ENCODE data around the gene SERPIND1. TPM values are rescaled to one million over a fixed set of nuclear protein-coding genes. Genes with fewer than 3 reads are reported as not detected.

Gene SERPIND1
- total RNA-seq, 1 donor from 2014 or later = not detected

GRCh38 chr22:20792966-20793728, 19.2 kb downstream of the SERPIND1 start:
- Histone ChIP-seq H3K9ac (ENCODE audit: low read length) (no peak overlapping the region), H3K4me1 (ENCODE audit: insufficient read depth, low read length) (no peaks in the 10 kb centered on the region), H3K36me3 (ENCODE audit: insufficient read depth, low read length) (peaks cover 21% of the 10 kb centered on the region), H3K9me3 (ENCODE audit: insufficient read depth, low read depth, low read length) (no peaks in the 10 kb centered on the region), H3K79me2 (ENCODE audit: insufficient read depth, low read length) (no peaks in the 10 kb centered on the region), H3K4me3 (ENCODE audit: insufficient read depth, low read depth, low read length) (no peak overlapping the region), H3K4me2 (ENCODE audit: low read length) (no peak overlapping the region), H3K27ac (ENCODE audit: low read depth, low read length) (no peak overlapping the region), H2AFZ (ENCODE audit: low read depth, low read length) (no peak overlapping the region), H4K20me1 (ENCODE audit: insufficient read depth, low read length) (no peaks in the 10 kb centered on the region), H3K27me3 (ENCODE audit: insufficient read depth, low read length) (no peaks in the 10 kb centered on the region)
- H3K9me3 Mint-ChIP-seq (ENCODE audit: unreplicated experiment) = no peaks in the 10 kb centered on the region
- H3K36me3 Mint-ChIP-seq (ENCODE audit: low read depth, unreplicated experiment) = peaks cover 31% of the 10 kb centered on the region
- no peak overlapping the region for H3K27ac Mint-ChIP-seq (ENCODE audit: unreplicated experiment)
- H3K27me3 Mint-ChIP-seq (ENCODE audit: low read depth, unreplicated experiment) = no peaks in the 10 kb centered on the region
- DNase-seq (ENCODE audit: low read depth) = peak; percentile 62
- H3K4me3 Mint-ChIP-seq (ENCODE audit: unreplicated experiment) = no peak overlapping the region
- H3K4me1 Mint-ChIP-seq (ENCODE audit: low read depth, unreplicated experiment) = no peaks in the 10 kb centered on the region
- no peak for FAIRE-seq
- TF ChIP-seq EZH2 (IDR thresholded peaks at IDR 0.05; ENCODE audit: insufficient read depth, low read length) = no peak
- no peak for TF ChIP-seq CTCF (IDR thresholded peaks at IDR 0.05; ENCODE audit: insufficient read depth, low read depth, low read length)

- Mint-ChIP-seq H3K27ac (ENCODE audit: unreplicated experiment) (no peak overlapping the region), H3K4me3 (ENCODE audit: unreplicated experiment) (no peak overlapping the region), H3K36me3 (ENCODE audit: low read depth, unreplicated experiment) (peaks cover 35% of the 10 kb centered on the region), H3K9me3 (ENCODE audit: unreplicated experiment) (no peaks in the 10 kb centered on the region), H3K27me3 (ENCODE audit: low read depth, unreplicated experiment) (no peaks in the 10 kb centered on the region), H3K4me1 (ENCODE audit: low read depth, unreplicated experiment) (no peaks in the 10 kb centered on the region)
- TF ChIP-seq EZH2 (IDR thresholded peaks at IDR 0.05; ENCODE audit: insufficient read depth, low read length) = no peak
- TF ChIP-seq CTCF (IDR thresholded peaks at IDR 0.05; ENCODE audit: insufficient read depth, low read depth, low read length) = no peak
- H3K9me3 ChIP-seq (ENCODE audit: insufficient read depth, low read depth, low read length) = no peaks in the 10 kb centered on the region
- no peak overlapping the region for H2AFZ ChIP-seq (ENCODE audit: low read depth, low read length)
- no peaks in the 10 kb centered on the region for H3K79me2 ChIP-seq (ENCODE audit: insufficient read depth, low read length)
- no peak for FAIRE-seq
- no peaks in the 10 kb centered on the region for H3K27me3 ChIP-seq (ENCODE audit: insufficient read depth, low read length)
- H3K4me1 ChIP-seq (ENCODE audit: insufficient read depth, low read length) = no peaks in the 10 kb centered on the region
- H3K9ac ChIP-seq (ENCODE audit: low read length) = no peak overlapping the region
- DNase-seq (ENCODE audit: low read depth) = no peak
- H3K27ac ChIP-seq (ENCODE audit: low read depth, low read length) = no peak overlapping the region
- H3K4me2 ChIP-seq (ENCODE audit: low read length) = no peak overlapping the region
- peaks cover 23% of the 10 kb centered on the region for H3K36me3 ChIP-seq (ENCODE audit: insufficient read depth, low read length)
- H4K20me1 ChIP-seq (ENCODE audit: insufficient read depth, low read length) = no peaks in the 10 kb centered on the region
- no peak overlapping the region for H3K4me3 ChIP-seq (ENCODE audit: insufficient read depth, low read depth, low read length)
Observed at GRCh38 chr22:20793748-20794649, 20.1 kb downstream of the SERPIND1 start.
